ENCODE results near the gene CDKN1C. TPM values are rescaled to one million over a fixed set of nuclear protein-coding genes. Genes with fewer than 3 reads are reported as not detected.

The CDKN1C gene
- total RNA-seq, 1 experiment from 2014 or later, result 12.9 TPM

GRCh38 chr11:2849994-2850770, 35.4 kb downstream of the CDKN1C start:
- H4K20me1 ChIP-seq (ENCODE audit: low read length), result no peaks in the 10 kb centered on the region
- BruUV-seq (replicated peaks), result no TSS peak
- intact Hi-C loops (cut with micrococcal nuclease), result no loop called here
- ATAC-seq (no peak), DNase-seq (no peak)
- H3K36me3 ChIP-seq (ENCODE audit: low read depth, low read length), result no peaks in the 10 kb centered on the region
- H3K27ac ChIP-seq (ENCODE audit: low read length), result no peak overlapping the region
- no peaks in the 10 kb centered on the region for H3K27me3 ChIP-seq (ENCODE audit: low read length)
- no peak for TF ChIP-seq EZH2phosphoT487 (IDR thresholded peaks at IDR 0.05; ENCODE audit: borderline replicate concordance, low read length)
- H3F3A ChIP-seq (ENCODE audit: low read length, unreplicated experiment), result no peaks in the 10 kb centered on the region
- POLR2A ChIA-PET (ENCODE audit: unreplicated experiment), result no interaction called here
- CTCF ChIA-PET, result no interaction called here
- no peak overlapping the region for H3K9ac ChIP-seq (ENCODE audit: low read length)
- no peaks in the 10 kb centered on the region for H3K9me3 ChIP-seq (ENCODE audit: low read length)
- H3K4me1 ChIP-seq (ENCODE audit: insufficient read depth, low read length), result no peaks in the 10 kb centered on the region
- H3K9me2 ChIP-seq (replicated peaks; ENCODE audit: low read length), result no peaks in the 10 kb centered on the region
- no peak overlapping the region for H2AFZ ChIP-seq (ENCODE audit: low read length)
- H3K4me3 ChIP-seq (ENCODE audit: low read length), result no peak overlapping the region
- no peak overlapping the region for H3K4me2 ChIP-seq (ENCODE audit: low read length)
- no peaks in the 10 kb centered on the region for H3K79me2 ChIP-seq (ENCODE audit: low read length)

- Histone ChIP-seq H2AFZ (ENCODE audit: low read length) (no peak overlapping the region), H3K4me3 (ENCODE audit: low read length) (no peak overlapping the region), H3K4me2 (ENCODE audit: low read length) (no peak overlapping the region), H3K9me3 (ENCODE audit: low read length) (no peaks in the 10 kb centered on the region), H3K9me2 (replicated peaks; ENCODE audit: low read length) (no peaks in the 10 kb centered on the region), H3F3A (ENCODE audit: low read length, unreplicated experiment) (no peaks in the 10 kb centered on the region), H3K36me3 (ENCODE audit: low read depth, low read length) (no peaks in the 10 kb centered on the region), H3K27ac (ENCODE audit: low read length) (no peak overlapping the region), H4K20me1 (ENCODE audit: low read length) (no peaks in the 10 kb centered on the region), H3K27me3 (ENCODE audit: low read length) (no peaks in the 10 kb centered on the region), H3K9ac (ENCODE audit: low read length) (no peak overlapping the region), H3K79me2 (ENCODE audit: low read length) (no peaks in the 10 kb centered on the region), H3K4me1 (ENCODE audit: insufficient read depth, low read length) (peaks cover 11% of the 10 kb centered on the region)
- no peak for TF ChIP-seq CTCF (conservative IDR thresholded peaks at IDR 0.05; ENCODE audit: low read depth, low read length)
- no peak for TF ChIP-seq EZH2 (IDR thresholded peaks at IDR 0.05; ENCODE audit: low read length, unreplicated experiment)
- no peak for TF ChIP-seq EZH2phosphoT487 (IDR thresholded peaks at IDR 0.05; ENCODE audit: borderline replicate concordance, low read length)
- no TSS peak for BruUV-seq (replicated peaks)
- ATAC-seq (no peak), DNase-seq (no peak)
- POLR2A ChIA-PET (ENCODE audit: unreplicated experiment), result no interaction called here
- intact Hi-C loops (cut with micrococcal nuclease), result no loop called here
- CTCF ChIA-PET, result no interaction called here
Observed at GRCh38 chr11:2848497-2848896, 37.1 kb downstream of the CDKN1C start.

DNA sequence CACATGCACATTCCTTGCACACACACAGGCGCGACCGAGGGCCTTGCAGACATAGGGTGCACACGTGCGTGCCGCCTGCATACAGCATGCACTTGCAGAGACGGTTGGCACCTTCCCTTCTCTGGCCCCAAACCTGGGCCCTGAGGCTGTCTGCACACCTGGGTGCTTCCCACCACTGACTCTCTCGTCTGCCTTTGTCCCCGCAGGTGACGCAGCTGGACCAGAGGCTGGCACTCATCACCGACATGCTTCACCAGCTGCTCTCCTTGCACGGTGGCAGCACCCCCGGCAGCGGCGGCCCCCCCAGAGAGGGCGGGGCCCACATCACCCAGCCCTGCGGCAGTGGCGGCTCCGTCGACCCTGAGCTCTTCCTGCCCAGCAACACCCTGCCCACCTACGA, 38.0 kb downstream of the CDKN1C start:
- no peak for ATAC-seq
- CTCF ChIA-PET, result no interaction called here
- no peak overlapping the region for H2AFZ ChIP-seq (ENCODE audit: low read length)

More for the DNA sequence above, 38.0 kb downstream of the CDKN1C start:
- intact Hi-C loops (cut with micrococcal nuclease), result no loop called here
- POLR2A ChIA-PET (ENCODE audit: unreplicated experiment), result interaction anchor here (0.5 kb wide), 1 partner anchor 18 kb away, joined by 4 read pairs; no protein-coding TSS in a partner anchor
- Histone ChIP-seq H3K79me2 (ENCODE audit: low read length) (no peaks in the 10 kb centered on the region), H3K27ac (ENCODE audit: low read length) (no peak overlapping the region), H3K4me2 (ENCODE audit: low read length) (no peak overlapping the region), H3K9ac (ENCODE audit: low read length) (no peak overlapping the region), H3K4me1 (ENCODE audit: insufficient read depth, low read length) (peaks cover 14% of the 10 kb centered on the region), H3F3A (ENCODE audit: low read length, unreplicated experiment) (no peaks in the 10 kb centered on the region), H3K36me3 (ENCODE audit: low read depth, low read length) (no peaks in the 10 kb centered on the region), H3K27me3 (ENCODE audit: low read length) (no peaks in the 10 kb centered on the region), H3K9me2 (replicated peaks; ENCODE audit: low read length) (no peaks in the 10 kb centered on the region), H4K20me1 (ENCODE audit: low read length) (no peaks in the 10 kb centered on the region), H3K4me3 (ENCODE audit: low read length) (no peak overlapping the region), H3K9me3 (ENCODE audit: low read length) (no peaks in the 10 kb centered on the region)
- DNase-seq, result no peak
- TF ChIP-seq CTCF (conservative IDR thresholded peaks at IDR 0.05; ENCODE audit: low read depth, low read length) (no peak), EZH2 (IDR thresholded peaks at IDR 0.05; ENCODE audit: low read length, unreplicated experiment) (no peak), EZH2phosphoT487 (IDR thresholded peaks at IDR 0.05; ENCODE audit: borderline replicate concordance, low read length) (no peak)
- BruUV-seq (replicated peaks), result no TSS peak
